GM08714 (cell line): ENCODE measurements around the gene HMX1.

Experiments
- H3K4me3 ChIP-seq: fragments of 200-500 bp; sonication (Bioruptor generic); 2 replicates; pipeline ENCODE4 v1.5.1; 2014; ENCODE audit warnings: mild to moderate bottlenecking, low read length, inconsistent platforms
- ZNF274 ChIP-seq: IDR thresholded peaks from 2 replicates; pipeline ENCODE4 v1.6.1; 2012; ENCODE audit warnings: mild to moderate bottlenecking, low read depth, low read length

Gene HMX1

GRCh38 chr4:8913121-8913857, 41.6 kb upstream of the HMX1 start:
- H3K4me3 ChIP-seq: no peak overlapping the region

GRCh38 chr4:8912506-8912905, 40.9 kb upstream of the HMX1 start:
- no peak overlapping the region for H3K4me3 ChIP-seq
- no peak for TF ChIP-seq ZNF274

More at GRCh38 chr4:8913121-8913857, 41.6 kb upstream of the HMX1 start:
- no peak for TF ChIP-seq ZNF274

- H3K4me3 ChIP-seq: no peak overlapping the region
- no peak for TF ChIP-seq ZNF274
Observed at GRCh38 chr4:8912089-8912455, 40.4 kb upstream of the HMX1 start.

GRCh38 chr4:8911316-8912088, 39.9 kb upstream of the HMX1 start:
- no peak overlapping the region for H3K4me3 ChIP-seq
- no peak for TF ChIP-seq ZNF274

- TF ChIP-seq ZNF274: no peak
Observed at GRCh38 chr4:8910822-8911315, 39.2 kb upstream of the HMX1 start.

GRCh38 chr4:8910100-8910821, 38.6 kb upstream of the HMX1 start:
- no peak for TF ChIP-seq ZNF274
- H3K4me3 ChIP-seq: no peak overlapping the region

More at GRCh38 chr4:8910822-8911315, 39.2 kb upstream of the HMX1 start:
- H3K4me3 ChIP-seq: no peak overlapping the region

- TF ChIP-seq ZNF274: no peak
- no peak overlapping the region for H3K4me3 ChIP-seq
Observed at GRCh38 chr4:8909548-8909947, 37.9 kb upstream of the HMX1 start.

GRCh38 chr4:8908206-8908893, 36.7 kb upstream of the HMX1 start:
- TF ChIP-seq ZNF274: no peak
- H3K4me3 ChIP-seq: no peak overlapping the region

- H3K4me3 ChIP-seq: no peak overlapping the region
- TF ChIP-seq ZNF274: no peak
Observed at GRCh38 chr4:8907596-8908205, 36.1 kb upstream of the HMX1 start.

GRCh38 chr4:8906991-8907595, 35.5 kb upstream of the HMX1 start:
- H3K4me3 ChIP-seq: no peak overlapping the region
- no peak for TF ChIP-seq ZNF274

GRCh38 chr4:8906668-8906970, 35.0 kb upstream of the HMX1 start:
- no peak for TF ChIP-seq ZNF274
- H3K4me3 ChIP-seq: no peak overlapping the region

- TF ChIP-seq ZNF274: no peak
Observed at GRCh38 chr4:8905773-8906667, 34.4 kb upstream of the HMX1 start.

More at GRCh38 chr4:8905773-8906667, 34.4 kb upstream of the HMX1 start:
- H3K4me3 ChIP-seq: no peak overlapping the region
